HepG2 (cell line): ENCODE data around the gene YIF1A. TPM values are rescaled to one million over a fixed set of nuclear protein-coding genes. Genes with fewer than 3 reads are reported as not detected.

Experiments
- ADNP ChIP-seq: sonication (generic); formaldehyde crosslinking; IDR thresholded peaks from 2 replicates; pipeline ENCODE4 v1.4.0; 2020; ENCODE audit warnings: missing genetic modification reagents
- BRD4 ChIP-seq: sonication (generic); formaldehyde crosslinking; IDR thresholded peaks from 2 replicates; pipeline ENCODE4 v1.4.0; 2020; ENCODE audit warnings: missing genetic modification reagents
- CHD4 ChIP-seq: fragments of 200-600 bp; sonication (generic); IDR thresholded peaks from 2 replicates; pipeline ENCODE4 v1.7.0; 2017; ENCODE audit warnings: mild to moderate bottlenecking, low read length, borderline replicate concordance
- MTF2 ChIP-seq: sonication (generic); formaldehyde crosslinking; IDR thresholded peaks from 2 replicates; pipeline ENCODE4 v1.5.0; 2020; ENCODE audit warnings: missing genetic modification reagents, borderline replicate concordance
- SALL1 ChIP-seq: sonication (generic); formaldehyde crosslinking; IDR thresholded peaks from 2 replicates; pipeline ENCODE4 v1.8.0; 2022; ENCODE audit warnings: mild to moderate bottlenecking, missing genetic modification reagents
- ZBTB8A ChIP-seq: sonication (generic); formaldehyde crosslinking; IDR thresholded peaks from 2 replicates; pipeline ENCODE4 v1.4.0; 2020; ENCODE audit warnings: mild to moderate bottlenecking, low read depth, missing genetic modification reagents, borderline replicate concordance
- ZKSCAN5 ChIP-seq: sonication (generic); formaldehyde crosslinking; IDR thresholded peaks from 2 replicates; pipeline ENCODE4 v1.5.1; 2020; ENCODE audit warnings: mild to moderate bottlenecking, missing genetic modification reagents
- ZNF121 ChIP-seq: sonication (generic); formaldehyde crosslinking; IDR thresholded peaks from 2 replicates; pipeline ENCODE4 v1.5.0; 2020; ENCODE audit warnings: mild to moderate bottlenecking, missing genetic modification reagents
- ZNF180 ChIP-seq: sonication (generic); formaldehyde crosslinking; IDR thresholded peaks from 2 replicates; pipeline ENCODE4 v1.4.0; 2020; ENCODE audit warnings: low read depth, missing genetic modification reagents, borderline replicate concordance
- ZNF333 ChIP-seq: sonication (generic); formaldehyde crosslinking; IDR thresholded peaks from 2 replicates; pipeline ENCODE4 v1.4.0; 2020; ENCODE audit warnings: mild to moderate bottlenecking, missing genetic modification reagents, borderline replicate concordance
- ZNF558 ChIP-seq: sonication (generic); formaldehyde crosslinking; IDR thresholded peaks from 2 replicates; pipeline ENCODE4 v1.9.0; 2022; ENCODE audit warnings: mild to moderate bottlenecking, missing genetic modification reagents, borderline replicate concordance
- ZSCAN22 ChIP-seq: sonication (generic); formaldehyde crosslinking; IDR thresholded peaks from 2 replicates; pipeline ENCODE4 v1.4.0; 2020; ENCODE audit warnings: mild to moderate bottlenecking, missing genetic modification reagents
- polyA plus RNA-seq, 8 experiments: library from polyadenylated mRNA; depleted of rRNA in 3 of 8; stranded (reverse) in 7 of 8; unstranded in 1 of 8; fragments of >200 nt; fragmentation: Illumina TruSeq in 4 of 8; extraction: Trizol in 4 of 8; gene quantifications; 2 replicates each; pipeline versions ENCODE4 v1.2.1 to v1.2.3, GENCODE V29; 2011 to 2016; ENCODE audit warnings: low read depth in 4 of 8, missing spikeins in 1 of 8, mixed read lengths in 1 of 8; ENCODE audit not compliant: insufficient read depth in 1 of 8
- total RNA-seq, 5 experiments: library from RNA; depleted of rRNA; stranded (reverse); fragments of >200 nt; fragmentation: Illumina TruSeq; extraction: Trizol; gene quantifications; 2 replicates each; pipeline ENCODE4 v1.2.3, GENCODE V29; 2016; ENCODE audit warnings: low read depth in 1 of 5
- TF ChIP-seq, protein P1 (sequence below): sonication (generic); formaldehyde crosslinking; IDR thresholded peaks from 2 replicates; pipeline ENCODE4 v1.4.0; 2020; ENCODE audit warnings: missing genetic modification reagents
- TF ChIP-seq, protein P2 (sequence below): sonication (generic); formaldehyde crosslinking; IDR thresholded peaks from 2 replicates; pipeline ENCODE4 v1.4.0; 2020; ENCODE audit warnings: missing genetic modification reagents, borderline replicate concordance
- TF ChIP-seq, protein P3 (sequence below): sonication (generic); formaldehyde crosslinking; IDR thresholded peaks from 2 replicates; pipeline ENCODE4 v1.5.1; 2020; ENCODE audit warnings: missing genetic modification reagents, mild to moderate bottlenecking, borderline replicate concordance
- TF ChIP-seq, protein P4 (sequence below): sonication (generic); formaldehyde crosslinking; IDR thresholded peaks from 2 replicates; pipeline ENCODE4 v1.4.0; 2020; ENCODE audit warnings: missing genetic modification reagents
- TF ChIP-seq, protein P5 (sequence below): IDR thresholded peaks from 2 replicates; pipeline ENCODE4 v1.6.1; 2016; ENCODE audit warnings: missing compliant biosample characterization, missing genetic modification reagents, borderline replicate concordance
- TF ChIP-seq, protein P6 (sequence below): IDR thresholded peaks from 2 replicates; pipeline ENCODE4 v1.6.1; 2016

The YIF1A gene
- total and polyA plus RNA-seq, 2 of the 13 experiments (the other 11 are each of a cell fraction or from before 2014, with no cell fraction given): 133 to 145 TPM

DNA sequence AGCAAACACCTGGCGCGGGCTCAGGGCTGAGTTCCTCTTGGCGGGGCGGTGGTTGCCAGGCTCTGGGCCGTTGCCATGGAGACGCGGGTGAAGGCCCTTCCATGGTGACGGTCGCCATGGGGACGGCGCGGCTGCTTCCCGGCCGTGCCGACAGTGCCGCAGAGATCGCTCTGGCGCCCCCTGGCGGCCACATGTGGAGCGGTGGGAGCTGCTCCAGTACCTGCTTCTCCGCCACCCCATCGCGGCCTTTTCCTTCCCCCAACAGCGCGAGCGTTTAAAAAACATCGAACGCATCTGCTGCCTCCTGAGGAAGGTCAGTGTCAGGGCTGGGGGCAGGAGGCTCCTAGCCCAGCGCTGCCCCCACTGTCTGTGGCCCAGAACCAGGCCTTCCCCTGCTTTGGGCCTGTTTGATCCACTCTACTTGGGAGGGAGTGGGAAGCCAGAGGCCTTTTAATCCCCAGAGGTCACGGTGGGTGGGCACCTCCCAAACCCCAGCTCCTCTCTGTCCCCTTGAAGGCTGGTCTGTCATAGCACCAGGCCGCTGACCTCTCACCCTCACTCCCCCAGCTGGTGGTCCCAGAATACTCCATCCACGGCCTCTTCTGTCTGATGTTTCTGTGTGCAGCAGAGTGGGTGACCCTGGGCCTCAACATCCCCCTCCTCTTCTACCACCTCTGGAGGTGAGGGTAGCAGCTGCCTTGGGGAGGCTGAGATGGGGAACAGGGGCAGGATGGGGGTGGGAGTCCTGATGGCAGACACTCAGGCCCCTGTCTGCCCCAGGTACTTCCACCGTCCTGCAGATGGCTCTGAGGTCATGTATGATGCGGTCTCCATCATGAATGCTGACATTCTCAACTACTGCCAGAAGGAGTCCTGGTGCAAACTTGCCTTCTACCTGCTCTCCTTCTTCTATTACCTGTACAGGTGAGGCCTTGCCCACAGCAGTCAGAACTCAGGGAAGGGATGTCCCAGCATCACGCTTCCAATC, 6.2 kb downstream of the YIF1A start (continued):
- TF ChIP-seq, protein P1, sequence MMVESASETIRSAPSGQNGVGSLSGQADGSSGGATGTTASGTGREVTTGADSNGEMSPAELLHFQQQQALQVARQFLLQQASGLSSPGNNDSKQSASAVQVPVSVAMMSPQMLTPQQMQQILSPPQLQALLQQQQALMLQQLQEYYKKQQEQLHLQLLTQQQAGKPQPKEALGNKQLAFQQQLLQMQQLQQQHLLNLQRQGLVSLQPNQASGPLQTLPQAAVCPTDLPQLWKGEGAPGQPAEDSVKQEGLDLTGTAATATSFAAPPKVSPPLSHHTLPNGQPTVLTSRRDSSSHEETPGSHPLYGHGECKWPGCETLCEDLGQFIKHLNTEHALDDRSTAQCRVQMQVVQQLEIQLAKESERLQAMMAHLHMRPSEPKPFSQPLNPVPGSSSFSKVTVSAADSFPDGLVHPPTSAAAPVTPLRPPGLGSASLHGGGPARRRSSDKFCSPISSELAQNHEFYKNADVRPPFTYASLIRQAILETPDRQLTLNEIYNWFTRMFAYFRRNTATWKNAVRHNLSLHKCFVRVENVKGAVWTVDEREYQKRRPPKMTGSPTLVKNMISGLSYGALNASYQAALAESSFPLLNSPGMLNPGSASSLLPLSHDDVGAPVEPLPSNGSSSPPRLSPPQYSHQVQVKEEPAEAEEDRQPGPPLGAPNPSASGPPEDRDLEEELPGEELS (CRISPR knock-in tag): no peak
- TF ChIP-seq ZSCAN22 (CRISPR knock-in tag) (no peak), ZNF180 (CRISPR knock-in tag) (no peak), SALL1 (CRISPR knock-in tag) (0 out of 2 replicates have a peak, but pooled peaks have one; percentile 45), ZNF558 (CRISPR knock-in tag) (no peak), ZBTB8A (no peak), ZNF333 (CRISPR knock-in tag) (no peak), ZNF121 (CRISPR knock-in tag) (no peak), ADNP (CRISPR knock-in tag) (no peak), BRD4 (CRISPR knock-in tag) (no peak), ZKSCAN5 (CRISPR knock-in tag) (no peak), MTF2 (CRISPR knock-in tag) (no peak), CHD4 (no peak)
- TF ChIP-seq, protein P2, sequence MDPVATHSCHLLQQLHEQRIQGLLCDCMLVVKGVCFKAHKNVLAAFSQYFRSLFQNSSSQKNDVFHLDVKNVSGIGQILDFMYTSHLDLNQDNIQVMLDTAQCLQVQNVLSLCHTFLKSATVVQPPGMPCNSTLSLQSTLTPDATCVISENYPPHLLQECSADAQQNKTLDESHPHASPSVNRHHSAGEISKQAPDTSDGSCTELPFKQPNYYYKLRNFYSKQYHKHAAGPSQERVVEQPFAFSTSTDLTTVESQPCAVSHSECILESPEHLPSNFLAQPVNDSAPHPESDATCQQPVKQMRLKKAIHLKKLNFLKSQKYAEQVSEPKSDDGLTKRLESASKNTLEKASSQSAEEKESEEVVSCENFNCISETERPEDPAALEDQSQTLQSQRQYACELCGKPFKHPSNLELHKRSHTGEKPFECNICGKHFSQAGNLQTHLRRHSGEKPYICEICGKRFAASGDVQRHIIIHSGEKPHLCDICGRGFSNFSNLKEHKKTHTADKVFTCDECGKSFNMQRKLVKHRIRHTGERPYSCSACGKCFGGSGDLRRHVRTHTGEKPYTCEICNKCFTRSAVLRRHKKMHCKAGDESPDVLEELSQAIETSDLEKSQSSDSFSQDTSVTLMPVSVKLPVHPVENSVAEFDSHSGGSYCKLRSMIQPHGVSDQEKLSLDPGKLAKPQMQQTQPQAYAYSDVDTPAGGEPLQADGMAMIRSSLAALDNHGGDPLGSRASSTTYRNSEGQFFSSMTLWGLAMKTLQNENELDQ: no peak
- TF ChIP-seq, protein P3, sequence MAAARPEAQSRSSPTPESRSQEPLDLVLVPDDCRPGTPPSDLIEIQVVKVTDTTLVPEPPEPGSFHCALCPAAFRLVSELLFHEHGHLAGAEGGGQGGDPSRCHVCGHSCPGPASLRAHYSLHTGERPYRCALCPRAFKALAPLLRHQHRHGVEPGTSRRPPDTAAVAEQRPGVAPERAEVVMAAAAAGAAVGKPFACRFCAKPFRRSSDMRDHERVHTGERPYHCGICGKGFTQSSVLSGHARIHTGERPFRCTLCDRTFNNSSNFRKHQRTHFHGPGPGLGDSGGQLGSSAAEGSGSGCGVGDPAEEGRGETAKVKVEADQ (CRISPR knock-in tag): no peak
- TF ChIP-seq, protein P4, sequence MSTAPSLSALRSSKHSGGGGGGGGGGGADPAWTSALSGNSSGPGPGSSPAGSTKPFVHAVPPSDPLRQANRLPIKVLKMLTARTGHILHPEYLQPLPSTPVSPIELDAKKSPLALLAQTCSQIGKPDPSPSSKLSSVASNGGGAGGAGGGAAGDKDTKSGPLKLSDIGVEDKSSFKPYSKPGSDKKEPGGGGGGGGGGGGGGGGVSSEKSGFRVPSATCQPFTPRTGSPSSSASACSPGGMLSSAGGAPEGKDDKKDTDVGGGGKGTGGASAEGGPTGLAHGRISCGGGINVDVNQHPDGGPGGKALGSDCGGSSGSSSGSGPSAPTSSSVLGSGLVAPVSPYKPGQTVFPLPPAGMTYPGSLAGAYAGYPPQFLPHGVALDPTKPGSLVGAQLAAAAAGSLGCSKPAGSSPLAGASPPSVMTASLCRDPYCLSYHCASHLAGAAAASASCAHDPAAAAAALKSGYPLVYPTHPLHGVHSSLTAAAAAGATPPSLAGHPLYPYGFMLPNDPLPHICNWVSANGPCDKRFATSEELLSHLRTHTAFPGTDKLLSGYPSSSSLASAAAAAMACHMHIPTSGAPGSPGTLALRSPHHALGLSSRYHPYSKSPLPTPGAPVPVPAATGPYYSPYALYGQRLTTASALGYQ: no peak
- TF ChIP-seq, protein P5, sequence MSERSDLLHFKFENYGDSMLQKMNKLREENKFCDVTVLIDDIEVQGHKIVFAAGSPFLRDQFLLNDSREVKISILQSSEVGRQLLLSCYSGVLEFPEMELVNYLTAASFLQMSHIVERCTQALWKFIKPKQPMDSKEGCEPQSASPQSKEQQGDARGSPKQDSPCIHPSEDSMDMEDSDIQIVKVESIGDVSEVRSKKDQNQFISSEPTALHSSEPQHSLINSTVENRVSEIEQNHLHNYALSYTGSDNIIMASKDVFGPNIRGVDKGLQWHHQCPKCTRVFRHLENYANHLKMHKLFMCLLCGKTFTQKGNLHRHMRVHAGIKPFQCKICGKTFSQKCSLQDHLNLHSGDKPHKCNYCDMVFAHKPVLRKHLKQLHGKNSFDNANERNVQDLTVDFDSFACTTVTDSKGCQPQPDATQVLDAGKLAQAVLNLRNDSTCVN (CRISPR knock-in tag): no peak
- TF ChIP-seq, protein P6, sequence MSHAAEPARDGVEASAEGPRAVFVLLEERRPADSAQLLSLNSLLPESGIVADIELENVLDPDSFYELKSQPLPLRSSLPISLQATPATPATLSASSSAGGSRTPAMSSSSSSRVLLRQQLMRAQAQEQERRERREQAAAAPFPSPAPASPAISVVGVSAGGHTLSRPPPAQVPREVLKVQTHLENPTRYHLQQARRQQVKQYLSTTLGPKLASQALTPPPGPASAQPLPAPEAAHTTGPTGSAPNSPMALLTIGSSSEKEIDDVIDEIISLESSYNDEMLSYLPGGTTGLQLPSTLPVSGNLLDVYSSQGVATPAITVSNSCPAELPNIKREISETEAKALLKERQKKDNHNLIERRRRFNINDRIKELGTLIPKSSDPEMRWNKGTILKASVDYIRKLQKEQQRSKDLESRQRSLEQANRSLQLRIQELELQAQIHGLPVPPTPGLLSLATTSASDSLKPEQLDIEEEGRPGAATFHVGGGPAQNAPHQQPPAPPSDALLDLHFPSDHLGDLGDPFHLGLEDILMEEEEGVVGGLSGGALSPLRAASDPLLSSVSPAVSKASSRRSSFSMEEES (CRISPR knock-in tag): no peak
